ENCODE results near the gene FOLR1.
A peak's percentile ranks its signal among the peaks of the same experiment; 100 is the strongest.

The FOLR1 gene

DNA sequence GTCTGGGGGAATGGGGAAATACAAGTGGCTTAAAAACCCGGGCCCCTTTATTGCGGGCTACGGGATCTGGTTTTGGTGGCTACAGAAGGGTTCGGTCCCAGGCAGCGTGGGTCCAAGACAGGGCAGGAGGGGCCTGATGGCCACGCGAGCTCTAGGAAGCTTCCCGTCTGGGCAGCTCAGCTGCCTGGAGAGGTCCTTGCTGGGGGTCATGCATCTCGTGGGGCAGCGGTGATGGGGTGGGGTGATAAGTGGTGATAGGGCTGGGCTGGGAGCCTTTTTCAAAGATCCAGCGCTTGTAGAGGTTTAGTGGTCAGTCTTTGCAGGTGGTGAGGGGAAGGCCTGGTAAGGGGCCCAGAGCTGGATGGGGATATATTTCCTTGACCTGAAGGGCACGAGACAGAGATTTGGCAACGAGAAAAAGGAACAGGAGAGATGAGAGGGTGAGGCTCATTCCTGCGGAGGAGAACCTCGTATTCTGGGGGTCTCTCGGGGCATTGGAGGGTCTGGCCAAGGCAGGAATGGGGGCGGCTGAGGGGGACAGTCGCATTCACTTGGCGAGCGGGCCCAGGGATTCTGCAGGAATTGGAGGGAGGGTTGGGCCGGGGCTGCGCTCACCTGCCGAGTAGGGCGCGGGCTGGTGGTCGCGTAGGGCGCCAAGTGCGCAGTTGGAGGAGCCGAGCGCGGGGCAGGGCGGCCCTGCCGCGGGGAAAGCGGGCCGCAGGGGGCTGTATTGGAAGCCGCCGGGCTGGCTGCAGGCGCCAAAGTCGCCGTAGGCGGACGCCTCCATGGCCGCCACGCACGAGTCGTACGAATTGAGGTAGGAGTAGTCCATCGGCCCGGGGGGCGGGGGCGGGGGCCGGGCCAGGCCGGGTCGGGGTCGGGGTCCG, 51.5 kb downstream of the FOLR1 start:
- peaks cover 0 to 44% (median 37%) of the 10 kb centered on the region in 4 donors for H3K4me1 ChIP-seq
- H3K9me3 ChIP-seq = no peaks in the 10 kb centered on the region
- intact Hi-C loops (cut with DNase I; ENCODE audit: low total_unique reads) = no loop called here
- no peak overlapping the region for H3K4me3 ChIP-seq
- no peaks in the 10 kb centered on the region for H3K36me3 ChIP-seq
- DNase-seq = no peak
- H3K27ac ChIP-seq = no peak overlapping the region
- peaks cover 12 to 70% of the 10 kb centered on the region in 2 donors for H3K27me3 ChIP-seq
- TF ChIP-seq, protein P1, sequence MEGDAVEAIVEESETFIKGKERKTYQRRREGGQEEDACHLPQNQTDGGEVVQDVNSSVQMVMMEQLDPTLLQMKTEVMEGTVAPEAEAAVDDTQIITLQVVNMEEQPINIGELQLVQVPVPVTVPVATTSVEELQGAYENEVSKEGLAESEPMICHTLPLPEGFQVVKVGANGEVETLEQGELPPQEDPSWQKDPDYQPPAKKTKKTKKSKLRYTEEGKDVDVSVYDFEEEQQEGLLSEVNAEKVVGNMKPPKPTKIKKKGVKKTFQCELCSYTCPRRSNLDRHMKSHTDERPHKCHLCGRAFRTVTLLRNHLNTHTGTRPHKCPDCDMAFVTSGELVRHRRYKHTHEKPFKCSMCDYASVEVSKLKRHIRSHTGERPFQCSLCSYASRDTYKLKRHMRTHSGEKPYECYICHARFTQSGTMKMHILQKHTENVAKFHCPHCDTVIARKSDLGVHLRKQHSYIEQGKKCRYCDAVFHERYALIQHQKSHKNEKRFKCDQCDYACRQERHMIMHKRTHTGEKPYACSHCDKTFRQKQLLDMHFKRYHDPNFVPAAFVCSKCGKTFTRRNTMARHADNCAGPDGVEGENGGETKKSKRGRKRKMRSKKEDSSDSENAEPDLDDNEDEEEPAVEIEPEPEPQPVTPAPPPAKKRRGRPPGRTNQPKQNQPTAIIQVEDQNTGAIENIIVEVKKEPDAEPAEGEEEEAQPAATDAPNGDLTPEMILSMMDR (IDR thresholded peaks at IDR 0.05) = no peak

- intact Hi-C loops (cut with DNase I; ENCODE audit: low total_unique reads) = no loop called here
- TF ChIP-seq, protein P1 (IDR thresholded peaks at IDR 0.05) = no peak
- H3K9me3 ChIP-seq = no peaks in the 10 kb centered on the region
- H3K4me1 ChIP-seq = peaks cover 0 to 38% (median 31%) of the 10 kb centered on the region in 4 donors
- H3K36me3 ChIP-seq = no peaks in the 10 kb centered on the region
- H3K4me3 ChIP-seq = peak within 1 kb of the TSS in 1 of 2 donors; percentile 10
- peaks cover 12 to 76% of the 10 kb centered on the region in 2 donors for H3K27me3 ChIP-seq
- no peak within 1 kb of the TSS for H3K27ac ChIP-seq
- no peak for DNase-seq
Measured at GRCh38 chr11:72244060-72244360, 52.1 kb downstream of the FOLR1 start, which contains the start of gene PHOX2A. Gene PHOX2A (minus strand): TSS chr11:72244176. CDS start chr11:72244004, 172 bp downstream.

DNA sequence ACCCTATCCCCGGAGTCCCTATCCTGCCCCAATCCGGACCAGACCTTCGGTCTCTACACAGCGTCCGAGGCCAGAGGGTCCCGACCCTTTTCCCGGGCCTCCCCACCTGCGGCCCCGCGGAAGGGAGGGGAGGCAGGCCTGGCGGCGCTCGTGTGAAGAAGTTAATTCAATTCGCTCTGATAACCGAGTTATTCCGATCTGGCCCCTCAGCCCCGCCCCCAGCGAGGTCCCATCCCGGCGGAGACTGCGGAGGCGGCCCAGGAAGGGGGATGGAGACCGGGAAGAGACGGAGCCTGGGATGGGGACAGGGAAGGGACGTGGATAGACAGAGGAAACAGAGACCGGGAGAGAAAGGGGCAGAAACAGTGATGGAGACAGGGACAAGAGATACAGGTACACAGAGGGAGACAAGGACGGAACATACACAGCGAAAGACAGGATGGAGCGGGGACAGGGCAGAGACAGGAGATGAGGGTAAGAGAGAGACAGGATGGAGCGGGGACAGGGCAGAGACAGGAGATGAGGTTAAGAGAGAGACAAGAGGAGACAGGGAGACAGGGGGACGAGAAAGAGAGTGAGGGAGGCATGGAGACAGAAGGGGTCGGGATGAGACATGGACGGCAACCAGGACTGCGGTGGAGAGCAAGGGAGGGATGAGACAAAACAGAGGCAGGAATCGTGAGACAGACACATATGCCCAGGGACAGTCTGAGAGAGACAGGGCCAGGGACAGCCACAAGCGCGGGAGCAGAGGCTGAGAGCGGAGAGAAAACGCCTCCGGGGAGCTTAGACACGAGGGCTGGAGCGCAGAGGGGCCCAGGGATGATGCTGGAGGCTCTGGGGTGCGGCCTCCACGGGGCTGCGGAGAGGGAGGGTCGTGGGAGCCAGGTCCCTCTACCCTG, 52.7 kb downstream of the FOLR1 start:
- no peaks in the 10 kb centered on the region for H3K9me3 ChIP-seq
- no peak for DNase-seq
- H3K4me3 ChIP-seq = peak overlapping the region in 1 of 2 donors; percentile 10
- H3K27ac ChIP-seq = no peak overlapping the region
- TF ChIP-seq, protein P1 (IDR thresholded peaks at IDR 0.05) = no peak
- peaks cover 12 to 79% of the 10 kb centered on the region in 2 donors for H3K27me3 ChIP-seq
- H3K36me3 ChIP-seq = no peaks in the 10 kb centered on the region
- H3K4me1 ChIP-seq = peaks cover 0 to 32% (median 25%) of the 10 kb centered on the region in 4 donors
- intact Hi-C loops (cut with DNase I; ENCODE audit: low total_unique reads) = no loop called here

- Histone ChIP-seq H3K9me3 (no peaks in the 10 kb centered on the region), H3K4me1 (peaks cover 0 to 25% (median 19%) of the 10 kb centered on the region in 4 donors), H3K4me3 (no peak overlapping the region), H3K27me3 (peaks cover 12 to 85% of the 10 kb centered on the region in 2 donors), H3K27ac (no peak overlapping the region), H3K36me3 (no peaks in the 10 kb centered on the region)
- intact Hi-C loops (cut with DNase I; ENCODE audit: low total_unique reads) = no loop called here
- TF ChIP-seq, protein P1 (IDR thresholded peaks at IDR 0.05) = no peak
- no peak for DNase-seq
Measured at GRCh38 chr11:72245263-72245816, 53.4 kb downstream of the FOLR1 start.
